GM12875 (cell line): Measurements from ENCODE around the gene CTSW.
A peak's percentile ranks its signal among the peaks of the same experiment; 100 is the strongest.

Experiments used
- H3K4me3 ChIP-seq: one replicate; pipeline ENCODE4 v1.5.1; 2011; ENCODE audit warnings: low read depth, low read length, control low read depth
- CTCF ChIP-seq: IDR thresholded peaks from 2 replicates; pipeline ENCODE4 v1.5.1; 2011; ENCODE audit warnings: low read depth, mild to moderate bottlenecking, control low read depth, inconsistent platforms, low read length, moderate library complexity, borderline replicate concordance; ENCODE audit not compliant: insufficient read depth

The CTSW gene

GRCh38 chr11:65856689-65857499, 22.7 kb upstream of the CTSW start:
- H3K4me3 ChIP-seq = peak overlapping the region; percentile 93
- TF ChIP-seq CTCF = no peak

- peak overlapping the region; percentile 93 for H3K4me3 ChIP-seq
- TF ChIP-seq CTCF = no peak
Measured at GRCh38 chr11:65857500-65857852, 22.2 kb upstream of the CTSW start.

GRCh38 chr11:65857853-65858680, 21.6 kb upstream of the CTSW start, which contains the start of gene CFL1:
TSS of gene CFL1 (minus strand) at chr11:65858180. CDS start at chr11:65858099, 81 bp downstream.
- no peak for TF ChIP-seq CTCF
- H3K4me3 ChIP-seq = peak within 1 kb of the TSS; percentile 93

- H3K4me3 ChIP-seq = peak overlapping the region; percentile 93
- TF ChIP-seq CTCF = no peak
Measured at GRCh38 chr11:65858681-65859087, 21.0 kb upstream of the CTSW start.

GRCh38 chr11:65859095-65859811, 20.4 kb upstream of the CTSW start:
- TF ChIP-seq CTCF = no peak
- H3K4me3 ChIP-seq = peak overlapping the region; percentile 93

GRCh38 chr11:65859812-65860277, 19.8 kb upstream of the CTSW start:
- peak overlapping the region; percentile 89 for H3K4me3 ChIP-seq
- TF ChIP-seq CTCF = no peak
